ENCODE results near the gene LIX1. TPM values are rescaled to one million over a fixed set of nuclear protein-coding genes. Genes with fewer than 3 reads are reported as not detected.

The LIX1 gene
- polyA plus RNA-seq, 3 donors: not detected

- 69 to 84% (median 71%) methylated on average over 7 of the region's 7 CpGs for WGBS, 3 donors
- H3K27ac ChIP-seq (ENCODE audit: low read depth, low read length): no peak overlapping the region
Measured at GRCh38 chr5:97049175-97049574, 93.2 kb downstream of the LIX1 start.

GRCh38 chr5:97047076-97047475 is 95.3 kb downstream of the LIX1 start:
- 88 to 96% (median 91%) methylated on average over 1 of the region's 1 CpG for whole genome bisulfite sequencing, 3 donors
- no peak overlapping the region for H3K27ac ChIP-seq (ENCODE audit: low read depth, low read length)

- 60 to 83% (median 82%) methylated on average over 7 of the region's 7 CpGs for WGBS, 3 donors
- no peak overlapping the region for H3K27ac ChIP-seq (ENCODE audit: low read depth, low read length)
Measured at GRCh38 chr5:97046270-97046982, 96.0 kb downstream of the LIX1 start.

GRCh38 chr5:97044052-97044451 is 98.4 kb downstream of the LIX1 start:
- H3K27ac ChIP-seq (ENCODE audit: low read depth, low read length): no peak overlapping the region
- 63 to 66% (median 65%) methylated on average over 2 of the region's 2 CpGs for WGBS, 3 donors

GRCh38 chr5:97043511-97043910 is 98.9 kb downstream of the LIX1 start:
- WGBS, 3 donors: 62 to 78% (median 73%) methylated on average over 3 of the region's 3 CpGs
- H3K27ac ChIP-seq (ENCODE audit: low read depth, low read length): no peak overlapping the region

- WGBS, 3 donors: 82 to 87% (median 85%) methylated on average over 7 of the region's 7 CpGs
- H3K27ac ChIP-seq (ENCODE audit: low read depth, low read length): no peak overlapping the region
Measured at GRCh38 chr5:97042996-97043395, 99.4 kb downstream of the LIX1 start.

Other genes with a start within 250 kb of the LIX1 start
- gene LNPEP, start 206.5 kb downstream of the LIX1 start, polyA plus RNA-seq: 10 to 100 TPM in 1 of 3 donors, 1 to 10 TPM in 2; 2.9 to 11.0 (median 3.1) TPM
- 10 to 100 TPM in 2 of 3 donors, 1 to 10 TPM in 1; 6.9 to 11.7 (median 11.4) TPM for gene RIOK2, start 40.6 kb upstream of the LIX1 start, polyA plus RNA-seq